Sigmoid colon (tissue), 7 donors: ENCODE results near the gene TM9SF2. TPM values are rescaled to one million over a fixed set of nuclear protein-coding genes. Genes with fewer than 3 reads are reported as not detected.
"Not testable (repeated sequence)": the region's sequence is repeated elsewhere in the genome, so short reads cannot be mapped to it uniquely, and the experiment has no call there.

Experiments
- DNase-seq: peaks from one replicate; pipeline ENCODE4 v3.0.0-alpha.2; 2019
- H3K27ac ChIP-seq, 4 donors: fragments of 200-600 bp; sonication (generic); one replicate each; pipeline ENCODE4 v1.5.1; 2016 to 2019; ENCODE audit warnings: mild to moderate bottlenecking in 1 of 4
- H3K27me3 ChIP-seq, 3 donors: fragments of 200-600 bp; sonication (generic); one replicate each; pipeline ENCODE4 v1.5.1; 2019; ENCODE audit warnings: mild to moderate bottlenecking in 1 of 3
- H3K36me3 ChIP-seq, 4 donors: fragments of 200-600 bp; sonication (generic); one replicate each; pipeline ENCODE4 v1.5.1; 2016 to 2019
- H3K4me1 ChIP-seq, 4 donors: fragments of 200-600 bp; sonication (generic); one replicate each; pipeline ENCODE4 v1.5.1; 2017 to 2019
- H3K4me3 ChIP-seq, 4 donors: fragments of 200-600 bp; sonication (generic); one replicate each; pipeline ENCODE4 v1.5.1; 2017 to 2019; ENCODE audit warnings: mild to moderate bottlenecking in 2 of 4, moderate library complexity in 1 of 4
- H3K9me3 ChIP-seq, 4 donors: fragments of 200-600 bp in 3 of 4; sonication (generic) in 3 of 4; one replicate each; pipeline versions ENCODE4 v1.5.1 to v1.6.1; 2013 to 2019
- CTCF ChIP-seq, 4 experiments: fragments of 450-650 bp in 3 of 4; fragments of 200-600 bp in 1 of 4; IDR thresholded peaks; one replicate each; pipeline ENCODE4 v1.5.1; 2016 to 2019; ENCODE audit warnings: antibody characterized with exemption in 4 of 4, mild to moderate bottlenecking in 3 of 4, moderate library complexity in 2 of 4
- EP300 ChIP-seq, 4 donors: sonication (generic); formaldehyde crosslinking; IDR thresholded peaks; one replicate each; pipeline ENCODE4 v1.6.1; 2017; ENCODE audit warnings: antibody characterized with exemption in 4 of 4
- POLR2A ChIP-seq, 2 donors: fragments of 450-650 bp; IDR thresholded peaks; one replicate each; pipeline ENCODE4 v1.6.1; 2016; ENCODE audit warnings: antibody characterized with exemption in 2 of 2, mild to moderate bottlenecking in 2 of 2, moderate library complexity in 2 of 2
- POLR2AphosphoS5 ChIP-seq, 4 donors: sonication (generic); formaldehyde crosslinking; IDR thresholded peaks; one replicate each; pipeline ENCODE4 v1.6.1; 2017; ENCODE audit warnings: antibody characterized with exemption in 4 of 4
- WGBS, 2 donors: extraction: QIAGEN DNeasy Blood & Tissue Kit; methylation state at CpG; one replicate each; pipeline ENCODE4 v1.1.7; 2013; 5-methylcytosine and 5-hydroxymethylcytosine counted together
- intact Hi-C: fragments of 100-400 bp; cut with DNase I; formaldehyde crosslinking; loops from one replicate; pipeline ENCODE4 v1.15.1; 2023
- polyA plus RNA-seq, 3 donors: library from polyadenylated mRNA; stranded (reverse); fragments of 200-250 nt; gene quantifications; one replicate each; pipeline ENCODE4 v1.2.3, GENCODE V29; 2013
- total RNA-seq, 4 donors: library from RNA; depleted of rRNA; stranded (reverse); fragments of >200 nt; gene quantifications; one replicate each; pipeline ENCODE4 v1.1.0, GENCODE V29; 2016
- donor health status: healthy with polysubstance abuse.
- donor health status: Bipolar disorder and iron deficiency.
- donor health status: healthy.

Gene TM9SF2
- total and polyA plus RNA-seq, 7 donors = 21.6 to 110 (median 61.6) TPM

DNA sequence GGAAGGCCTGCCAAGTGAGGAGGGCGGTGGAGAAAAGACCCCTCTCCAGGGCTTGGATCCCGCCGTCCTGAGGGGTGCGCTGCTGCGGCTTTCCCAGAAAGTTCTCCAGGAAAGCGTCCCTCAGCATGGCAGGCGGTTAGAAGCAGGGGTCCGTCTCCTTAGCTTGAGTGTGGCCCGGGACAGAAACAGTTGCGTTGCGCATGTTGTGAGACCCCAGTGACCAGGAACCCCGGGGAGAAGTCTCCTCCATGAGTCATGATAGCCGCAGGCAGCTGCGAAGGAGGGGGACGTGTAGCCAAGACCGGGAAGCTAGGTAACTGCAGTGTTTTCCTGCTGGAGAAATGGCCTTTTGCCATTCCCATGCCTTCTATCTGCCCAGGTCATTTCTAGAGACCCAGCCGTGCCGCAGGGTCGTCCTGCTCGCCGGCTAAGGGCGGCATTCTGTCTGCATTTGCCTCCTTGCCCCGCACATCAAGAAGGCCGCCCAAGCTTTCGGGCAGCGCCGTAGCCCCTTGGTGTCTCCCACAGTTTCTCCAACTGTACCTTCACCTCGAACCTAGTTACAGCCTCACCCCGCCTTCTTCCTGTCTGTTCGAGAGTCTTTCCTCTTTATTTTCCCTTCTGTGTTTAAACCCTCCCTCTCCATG, 64.3 kb downstream of the TM9SF2 start:
- TF ChIP-seq POLR2AphosphoS5 (IDR thresholded peaks at IDR 0.05) = no peak
- no peak for TF ChIP-seq POLR2A (IDR thresholded peaks at IDR 0.05)
- no peak for TF ChIP-seq EP300 (IDR thresholded peaks at IDR 0.05)
- TF ChIP-seq CTCF (IDR thresholded peaks at IDR 0.05) = no peak
- peaks cover 0 to 2% (median 0%) of the 10 kb centered on the region in 4 donors for H3K9me3 ChIP-seq
- no peak overlapping the region for H3K27ac ChIP-seq
- H3K4me3 ChIP-seq = no peak overlapping the region
- WGBS, 2 donors = 89 to 90% methylated on average over 30 of the region's 30 CpGs
- intact Hi-C loops = no loop called here
- H3K27me3 ChIP-seq = no peaks in the 10 kb centered on the region
- peaks cover 0 to 30% (median 5%) of the 10 kb centered on the region in 4 donors for H3K36me3 ChIP-seq
- no peak for DNase-seq
- H3K4me1 ChIP-seq = no peaks in the 10 kb centered on the region

DNA sequence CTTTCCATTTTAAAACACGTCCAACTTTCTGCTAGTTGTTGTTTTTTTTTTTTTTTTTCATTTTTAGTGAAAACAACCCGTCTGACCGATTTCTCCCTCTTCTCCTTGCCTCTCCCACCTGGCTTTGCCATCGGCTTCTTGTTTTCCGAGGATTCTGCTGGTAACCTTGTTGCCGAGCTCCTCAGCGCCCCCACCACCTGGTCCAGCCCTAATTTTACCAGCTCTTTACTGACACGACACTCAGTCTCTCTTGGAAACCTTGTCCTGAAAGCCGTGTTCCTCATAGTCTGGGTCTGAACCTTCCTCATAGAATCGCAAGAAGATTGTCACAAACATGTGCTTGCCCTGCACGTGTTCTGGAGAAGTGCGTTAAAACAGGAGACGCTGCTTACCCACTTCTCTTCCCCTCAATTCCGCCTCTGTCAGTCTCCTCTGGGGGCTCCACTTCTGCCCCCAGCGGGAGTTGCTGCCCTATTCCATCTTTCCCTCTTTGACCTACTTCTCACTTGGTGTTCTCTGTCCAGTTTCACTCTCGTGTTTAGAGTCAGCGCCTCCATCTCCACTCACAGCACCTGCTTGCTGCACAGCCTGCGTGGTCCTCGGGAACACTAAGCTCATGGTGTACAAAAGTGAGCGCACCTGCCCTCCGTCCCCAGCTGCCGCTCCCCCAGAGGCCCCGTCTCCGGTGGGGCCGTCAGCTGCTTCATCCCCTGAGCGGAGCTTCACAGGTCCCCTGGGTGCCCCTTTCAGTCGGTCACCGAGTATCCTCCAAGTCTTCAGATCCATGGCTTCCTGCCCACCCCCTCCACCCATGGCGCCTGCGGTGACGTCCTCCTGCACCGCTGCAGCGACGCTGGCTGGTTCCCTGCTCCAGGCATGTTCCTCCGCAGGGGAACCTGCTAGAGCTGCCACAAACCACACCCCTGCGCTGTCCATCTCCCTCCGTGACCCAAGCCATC, 65.1 kb downstream of the TM9SF2 start:
- H3K9me3 ChIP-seq = peaks cover 0 to 2% (median 0%) of the 10 kb centered on the region in 4 donors
- H3K4me3 ChIP-seq = no peak overlapping the region
- H3K36me3 ChIP-seq = peaks cover 0 to 25% (median 5%) of the 10 kb centered on the region in 4 donors
- H3K27me3 ChIP-seq = no peaks in the 10 kb centered on the region
- no peak for DNase-seq
- TF ChIP-seq POLR2A (IDR thresholded peaks at IDR 0.05) = no peak
- no peak for TF ChIP-seq CTCF (IDR thresholded peaks at IDR 0.05)
- no peak for TF ChIP-seq POLR2AphosphoS5 (IDR thresholded peaks at IDR 0.05)
- no peak for TF ChIP-seq EP300 (IDR thresholded peaks at IDR 0.05)
- intact Hi-C loops = no loop called here
- WGBS, 2 donors = 89 to 90% methylated on average over 37 of the region's 37 CpGs
- H3K4me1 ChIP-seq = no peaks in the 10 kb centered on the region
- H3K27ac ChIP-seq = no peak overlapping the region

- H3K36me3 ChIP-seq, DNase-seq, H3K9me3 ChIP-seq, H3K4me3 ChIP-seq, H3K27ac ChIP-seq, H3K27me3 ChIP-seq, H3K4me1 ChIP-seq, intact Hi-C loops: not testable (repeated sequence)
- 90 to 93% methylated on average over 5 to 6 of the region's 6 CpGs for WGBS, 2 donors
Observed at GRCh38 chr13:99568901-99569300, 67.6 kb downstream of the TM9SF2 start.

GRCh38 chr13:99572131-99572530, 70.9 kb downstream of the TM9SF2 start:
- 84 to 90% methylated on average over 8 of the region's 8 CpGs for WGBS, 2 donors
- peaks cover 0 to 4% (median 0%) of the 10 kb centered on the region in 3 donors for H3K27me3 ChIP-seq
- H3K36me3 ChIP-seq = no peaks in the 10 kb centered on the region
- H3K4me1 ChIP-seq = no peaks in the 10 kb centered on the region
- DNase-seq = no peak
- H3K4me3 ChIP-seq = no peak overlapping the region
- no peak overlapping the region for H3K27ac ChIP-seq
- H3K9me3 ChIP-seq = peaks cover 0 to 2% (median 0%) of the 10 kb centered on the region in 4 donors
- no peak for TF ChIP-seq CTCF (IDR thresholded peaks at IDR 0.05)
- no peak for TF ChIP-seq EP300 (IDR thresholded peaks at IDR 0.05)
- no peak for TF ChIP-seq POLR2AphosphoS5 (IDR thresholded peaks at IDR 0.05)
- no peak for TF ChIP-seq POLR2A (IDR thresholded peaks at IDR 0.05)
- intact Hi-C loops = no loop called here

DNA sequence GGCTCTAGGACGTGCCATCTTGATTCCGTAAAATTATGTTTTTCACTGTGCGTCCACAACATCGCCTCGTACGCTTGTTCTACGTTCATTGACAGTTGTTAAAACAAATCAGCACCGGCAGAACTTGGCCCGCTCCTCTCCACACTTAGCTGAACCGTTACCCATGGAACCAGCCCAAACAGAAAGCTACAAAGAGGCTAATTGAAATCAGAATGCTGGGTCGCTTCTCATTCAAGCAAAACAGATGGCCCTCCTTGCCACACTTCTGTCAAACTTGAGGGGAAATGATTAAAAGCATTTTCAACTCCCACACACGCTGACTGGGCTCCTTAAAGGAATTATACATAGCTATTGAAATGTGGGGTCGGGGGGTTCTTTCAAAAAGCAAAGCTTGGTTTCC, 71.6 kb downstream of the TM9SF2 start:
- Histone ChIP-seq H3K4me3 (no peak overlapping the region), H3K4me1 (no peaks in the 10 kb centered on the region), H3K9me3 (peaks cover 0 to 2% (median 0%) of the 10 kb centered on the region in 4 donors), H3K27ac (no peak overlapping the region), H3K36me3 (no peaks in the 10 kb centered on the region), H3K27me3 (peaks cover 0 to 4% (median 0%) of the 10 kb centered on the region in 3 donors)
- intact Hi-C loops = no loop called here
- no peak for DNase-seq
- TF ChIP-seq POLR2A (IDR thresholded peaks at IDR 0.05) = no peak
- TF ChIP-seq POLR2AphosphoS5 (IDR thresholded peaks at IDR 0.05) = no peak
- no peak for TF ChIP-seq EP300 (IDR thresholded peaks at IDR 0.05)
- no peak for TF ChIP-seq CTCF (IDR thresholded peaks at IDR 0.05)
- WGBS, 2 donors = 85 to 88% methylated on average over 13 of the region's 13 CpGs
